IMR-90 (cell line): ENCODE measurements around the gene DOHH. TPM values are rescaled to one million over a fixed set of nuclear protein-coding genes. Genes with fewer than 3 reads are reported as not detected.

Experiments used
- ATAC-seq: fragments of 200-7000 bp; cut with Tn5 transposase; 2 replicates; pipeline ENCODE4 v1.9.1; 2020; ENCODE audit warnings: low read depth, mild to moderate bottlenecking, moderate library complexity
- BruUV-seq: library from RNA; stranded (reverse); fragments of 400-500 nt; replicated peaks from 2 replicates; lab custom pipeline; 2021; lab: Mats Ljungman, UMichigan
- CTCF ChIA-PET: fragments of 300-600 bp; formaldehyde crosslinking; extraction: SDS; loops from one replicate; lab custom pipeline; 2021; ENCODE audit warnings: antibody characterized with exemption; lab: Yijun Ruan, JAX
- POLR2A ChIA-PET: fragments of 300-600 bp; sonication (Branson Sonifier 250); formaldehyde crosslinking; loops from one replicate; lab custom pipeline; 2022; ENCODE audit warnings: antibody characterized with exemption; ENCODE audit not compliant: unreplicated experiment; lab: Charles Lee
- DNase-seq: peaks from one replicate; pipeline ENCODE4 v3.0.0; 2013
- H2AFZ ChIP-seq: replicated peaks from 2 replicates; pipeline ENCODE3; 2013; ENCODE audit warnings: low read length, mild to moderate bottlenecking; ENCODE audit not compliant: poor library complexity
- H2AK5ac ChIP-seq: 2 replicates; pipeline ENCODE4 v1.6.1; 2013; ENCODE audit warnings: low read depth, low read length, inconsistent platforms
- H2AK9ac ChIP-seq: replicated peaks from 2 replicates; pipeline ENCODE3; 2013; ENCODE audit warnings: mild to moderate bottlenecking, low read depth, low read length, moderate library complexity; ENCODE audit not compliant: poor library complexity
- H2BK120ac ChIP-seq: 2 replicates; pipeline ENCODE4 v1.6.1; 2013; ENCODE audit warnings: low read depth, low read length, inconsistent platforms
- H2BK15ac ChIP-seq: 3 replicates; pipeline ENCODE4 v1.6.1; 2013; ENCODE audit warnings: low read depth, low read length, inconsistent platforms
- H2BK20ac ChIP-seq: 2 replicates; pipeline ENCODE4 v1.6.1; 2013; ENCODE audit warnings: low read depth, mild to moderate bottlenecking, inconsistent platforms, low read length, moderate library complexity
- H2BK5ac ChIP-seq: 2 replicates; pipeline ENCODE4 v1.6.1; 2013; ENCODE audit warnings: mild to moderate bottlenecking, low read depth, low read length, inconsistent platforms; ENCODE audit not compliant: poor library complexity, severe bottlenecking
- H3K14ac ChIP-seq: replicated peaks from 2 replicates; pipeline ENCODE4 v1.6.1; 2013; ENCODE audit warnings: low read depth, low read length, inconsistent platforms
- H3K18ac ChIP-seq: 2 replicates; pipeline ENCODE4 v1.6.1; 2013; ENCODE audit warnings: low read depth, low read length, control low read depth
- H3K23ac ChIP-seq: 2 replicates; pipeline ENCODE4 v1.6.1; 2013; ENCODE audit warnings: low read depth, low read length, inconsistent platforms
- H3K27ac ChIP-seq: 2 replicates; pipeline ENCODE4 v1.5.1; 2013; ENCODE audit warnings: mild to moderate bottlenecking, control low read depth, low read length; ENCODE audit not compliant: insufficient read depth
- H3K27me3 ChIP-seq: 2 replicates; pipeline ENCODE4 v1.6.1; 2013; ENCODE audit warnings: low read length; ENCODE audit not compliant: control insufficient read depth, insufficient read depth
- H3K36me3 ChIP-seq: 2 replicates; pipeline ENCODE4 v1.6.1; 2013; ENCODE audit warnings: low read length, mixed read lengths; ENCODE audit not compliant: control insufficient read depth, insufficient read depth
- H3K4ac ChIP-seq: 2 replicates; pipeline ENCODE4 v1.6.1; 2013; ENCODE audit warnings: low read depth, low read length, inconsistent platforms
- H3K4me1 ChIP-seq: 2 replicates; pipeline ENCODE4 v1.6.1; 2013; ENCODE audit warnings: low read length, mixed read lengths; ENCODE audit not compliant: control insufficient read depth, insufficient read depth
- H3K4me2 ChIP-seq: 2 replicates; pipeline ENCODE4 v1.6.1; 2013; ENCODE audit warnings: low read depth, mild to moderate bottlenecking, control low read depth, low read length, moderate library complexity
- H3K4me3 ChIP-seq: 2 replicates; pipeline ENCODE4 v1.5.1; 2013; ENCODE audit warnings: low read depth, mild to moderate bottlenecking, control low read depth, low read length, moderate library complexity; ENCODE audit not compliant: insufficient read depth
- H3K56ac ChIP-seq: 2 replicates; pipeline ENCODE4 v1.6.1; 2013; ENCODE audit warnings: low read length, inconsistent platforms; ENCODE audit not compliant: insufficient read depth; ENCODE audit errors: extremely low read depth
- H3K79me1 ChIP-seq, 2 experiments: 2 replicates each; pipeline ENCODE4 v1.6.1; 2013; ENCODE audit warnings: low read length in 2 of 2, inconsistent platforms in 1 of 2, low read depth in 1 of 2
- H3K9ac ChIP-seq: 2 replicates; pipeline ENCODE4 v1.6.1; 2013; ENCODE audit warnings: low read depth, low read length, control low read depth
- H3K9me1 ChIP-seq: 2 replicates; pipeline ENCODE4 v1.6.1; 2013; ENCODE audit warnings: low read length, inconsistent platforms; ENCODE audit not compliant: insufficient read depth
- H3K9me3 ChIP-seq: 2 replicates; pipeline ENCODE4 v1.6.1; 2013; ENCODE audit warnings: low read length; ENCODE audit not compliant: control insufficient read depth, insufficient read depth
- H4K20me1 ChIP-seq: 2 replicates; pipeline ENCODE4 v1.6.1; 2013; ENCODE audit warnings: low read length, inconsistent platforms; ENCODE audit not compliant: insufficient read depth
- H4K5ac ChIP-seq: 2 replicates; pipeline ENCODE4 v1.6.1; 2013; ENCODE audit warnings: mild to moderate bottlenecking, low read depth, low read length, control low read depth
- H4K8ac ChIP-seq, 2 experiments: 2 replicates each; pipeline ENCODE4 v1.6.1; 2013; ENCODE audit warnings: low read depth in 2 of 2, low read length in 2 of 2, control low read depth in 1 of 2, inconsistent platforms in 1 of 2
- H4K91ac ChIP-seq: 2 replicates; pipeline ENCODE4 v1.6.1; 2013; ENCODE audit warnings: low read depth, low read length, inconsistent platforms; ENCODE audit not compliant: insufficient read depth
- CEBPB ChIP-seq: IDR thresholded peaks from 2 replicates; pipeline ENCODE4 v1.6.1; 2012; ENCODE audit warnings: low read depth, low read length, improper control_type of control experiment
- RCOR1 ChIP-seq: IDR thresholded peaks from 2 replicates; pipeline ENCODE4 v1.6.1; 2012; ENCODE audit warnings: mild to moderate bottlenecking, low read length, improper control_type of control experiment; ENCODE audit not compliant: insufficient replicate concordance
- RFX5 ChIP-seq: IDR thresholded peaks from 2 replicates; pipeline ENCODE4 v1.8.0; 2012; ENCODE audit warnings: low read depth, mild to moderate bottlenecking, low read length, moderate library complexity
- USF2 ChIP-seq: fragments of 150-350 bp; IDR thresholded peaks from 2 replicates; pipeline ENCODE4 v1.6.1; 2017; ENCODE audit warnings: mild to moderate bottlenecking, antibody characterized with exemption, low read length, low read depth
- WGBS, 2 experiments: methylation state at CpG; one replicate each; pipeline versions ENCODE4 v1.1.5 to v1.1.7; 2013; ENCODE audit warnings: missing lambda C conversion rate in 2 of 2; ENCODE audit not compliant: insufficient read length in 1 of 2; ENCODE audit errors: extremely low coverage in 2 of 2; 5-methylcytosine and 5-hydroxymethylcytosine counted together
- dilution Hi-C: fragments of 300-500 bp; cut with HindIII; formaldehyde crosslinking; loops from one replicate; pipeline ENCODE4 v1.14.3; 2018; ENCODE audit warnings: low sequenced_read_pairs; ENCODE audit not compliant: unreplicated experiment
- in situ Hi-C: fragments of 300-500 bp; cut with MboI; formaldehyde crosslinking; loops from 3 replicates; pipeline ENCODE4 v1.14.3; 2019; ENCODE audit warnings: low sequenced_read_pairs, inconsistent platforms, mixed read lengths
- intact Hi-C: fragments of 100-400 bp; cut with micrococcal nuclease; formaldehyde crosslinking; loops from 2 replicates; pipeline ENCODE4 v1.10.0; 2022
- polyA plus RNA-seq, 3 experiments: library from polyadenylated mRNA; depleted of rRNA; stranded (reverse); fragments of >200 nt; gene quantifications; 2 replicates each; pipeline ENCODE4 v1.2.3, GENCODE V29; 2012; ENCODE audit warnings: low replicate concordance in 1 of 3
- total RNA-seq: library from RNA; depleted of rRNA; stranded (reverse); fragments of >200 nt; gene quantifications from 2 replicates; pipeline ENCODE4 v1.2.3, GENCODE V29; 2012

Gene DOHH
- total and polyA plus RNA-seq, 2 of the 4 experiments (the other 2 are of a cell fraction), result 3.2 to 9.2 TPM

GRCh38 chr19:3504735-3505134 lies 4.3 kb upstream of the DOHH start:
- Histone ChIP-seq H4K5ac (peak overlapping the region; percentile 33; the same call in 1 of the 2 replicates), H4K20me1 (peaks cover 26% of the 10 kb centered on the region), H2BK120ac (peak overlapping the region; percentile 60; the same call in 1 of the 2 replicates), H4K8ac (peak overlapping the region; percentile 35 to 90), H3K23ac (0 out of 2 replicates have a peak overlapping the region, but pooled peaks have one; percentile 68), H2AK5ac (peak overlapping the region; percentile 94; the same call in 1 of the 2 replicates), H3K4ac (peak overlapping the region; percentile 68; the same call in 1 of the 2 replicates), H3K4me2 (no peak overlapping the region), H3K27ac (no peak overlapping the region), H2AK9ac (no peak overlapping the region), H2AFZ (peak overlapping the region; percentile 77), H3K14ac (0 out of 2 replicates have a peak overlapping the region, but pooled peaks have one; percentile 17), H3K27me3 (no peaks in the 10 kb centered on the region), H2BK20ac (peak overlapping the region; percentile 82), H3K4me3 (no peak overlapping the region), H3K56ac (no peak overlapping the region), H3K36me3 (peaks cover 3% of the 10 kb centered on the region; the same call in 1 of the 2 replicates), H3K79me1 (peaks cover 5 to 47% of the 10 kb centered on the region in 2 experiments; a peak in 3 of 4 replicates), H3K4me1 (peaks cover 15% of the 10 kb centered on the region), H3K9ac (no peak overlapping the region), H4K91ac (peak overlapping the region; percentile 48), H3K9me1 (peaks cover 17% of the 10 kb centered on the region), H2BK15ac (peak overlapping the region; percentile 82; the same call in 1 of the 3 replicates), H3K18ac (no peak overlapping the region), H2BK5ac (no peak overlapping the region), H3K9me3 (no peaks in the 10 kb centered on the region)
- no peak for DNase-seq
- in situ Hi-C loops (no loop called here), dilution Hi-C loops (no loop called here), intact Hi-C loops (loop anchor here (5.0 kb wide), 1 partner anchor 123 kb away; the partner anchor contains the start of gene CACTIN)
- no peak for ATAC-seq
- CTCF ChIA-PET, result interaction anchor here (0.7 kb wide), 1 partner anchor 76 kb away, joined by 3 read pairs; no protein-coding TSS in a partner anchor
- 93% methylated on average over 2 of the region's 5 CpGs; no CpG with 5 or more reads in 1 of the 2 experiments for WGBS, 2 experiments
- POLR2A ChIA-PET, result no interaction called here
- BruUV-seq, result no TSS peak
- TF ChIP-seq CEBPB (peak; percentile 76), RFX5 (no peak), RCOR1 (no peak), USF2 (no peak)
